Osteocyte (in vitro differentiated cells): ENCODE measurements around the gene RAPGEF4. TPM values are rescaled to one million over a fixed set of nuclear protein-coding genes. Genes with fewer than 3 reads are reported as not detected.

Source experiments
- DNase-seq: peaks from one replicate; pipeline ENCODE4 v3.0.0; 2021; ENCODE audit warnings: mixed read lengths; ENCODE audit not compliant: unreplicated experiment; ENCODE audit errors: extremely low spot score
- H3K27ac Mint-ChIP-seq: one replicate; pipeline ENCODE4 v1.8.0; 2021; ENCODE audit warnings: mild to moderate bottlenecking, mixed read lengths; ENCODE audit not compliant: unreplicated experiment
- H3K27me3 Mint-ChIP-seq: one replicate; pipeline ENCODE4 v1.8.0; 2021; ENCODE audit warnings: mixed read lengths; ENCODE audit not compliant: unreplicated experiment
- H3K36me3 Mint-ChIP-seq: one replicate; pipeline ENCODE4 v1.8.0; 2021; ENCODE audit warnings: mixed read lengths; ENCODE audit not compliant: unreplicated experiment
- H3K4me1 Mint-ChIP-seq: one replicate; pipeline ENCODE4 v1.8.0; 2021; ENCODE audit warnings: mixed read lengths; ENCODE audit not compliant: unreplicated experiment
- H3K4me3 Mint-ChIP-seq: one replicate; pipeline ENCODE4 v1.8.0; 2021; ENCODE audit warnings: mild to moderate bottlenecking, moderate library complexity, mixed read lengths; ENCODE audit not compliant: unreplicated experiment
- H3K9me3 Mint-ChIP-seq: one replicate; pipeline ENCODE4 v1.8.0; 2021; ENCODE audit warnings: mixed read lengths; ENCODE audit not compliant: unreplicated experiment
- total RNA-seq: library from RNA; stranded (reverse); gene quantifications from 2 replicates; pipeline ENCODE4 v1.2.1, GENCODE V29; 2021
- TF ChIP-seq, protein P1 (sequence below): fragments of 200-600 bp; sonication (generic); IDR thresholded peaks from 2 replicates; pipeline ENCODE4 v1.5.0; 2021; ENCODE audit warnings: antibody characterized with exemption, mild to moderate bottlenecking, moderate library complexity

Gene RAPGEF4
- total RNA-seq, 1 donor from 2014 or later: 0.91 TPM

DNA sequence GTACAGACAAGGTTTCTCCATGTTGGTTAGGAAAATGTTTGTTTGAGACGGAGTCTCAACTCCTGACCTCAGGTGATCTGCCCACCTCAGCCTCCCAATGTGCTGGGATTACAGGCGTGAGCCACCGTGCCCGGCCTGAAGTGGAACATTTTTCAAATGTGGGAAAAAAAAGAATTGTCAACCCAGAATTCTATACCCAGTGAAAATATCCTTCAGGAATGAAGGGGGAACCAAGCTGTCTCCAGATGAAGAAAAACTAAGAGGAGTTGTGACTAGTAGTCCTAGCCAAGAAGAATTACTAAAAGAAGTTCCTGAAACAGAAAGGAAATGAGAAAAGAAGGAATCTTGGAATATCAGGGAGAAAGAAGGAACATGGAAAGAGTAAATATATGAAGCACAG, 25.7 kb downstream of the RAPGEF4 start:
- Mint-ChIP-seq H3K27me3 (peaks cover 5% of the 10 kb centered on the region), H3K4me3 (no peak overlapping the region), H3K27ac (no peak overlapping the region), H3K36me3 (peaks cover 5% of the 10 kb centered on the region), H3K4me1 (no peaks in the 10 kb centered on the region), H3K9me3 (peaks cover 17% of the 10 kb centered on the region)
- DNase-seq: no peak
- TF ChIP-seq, protein P1, sequence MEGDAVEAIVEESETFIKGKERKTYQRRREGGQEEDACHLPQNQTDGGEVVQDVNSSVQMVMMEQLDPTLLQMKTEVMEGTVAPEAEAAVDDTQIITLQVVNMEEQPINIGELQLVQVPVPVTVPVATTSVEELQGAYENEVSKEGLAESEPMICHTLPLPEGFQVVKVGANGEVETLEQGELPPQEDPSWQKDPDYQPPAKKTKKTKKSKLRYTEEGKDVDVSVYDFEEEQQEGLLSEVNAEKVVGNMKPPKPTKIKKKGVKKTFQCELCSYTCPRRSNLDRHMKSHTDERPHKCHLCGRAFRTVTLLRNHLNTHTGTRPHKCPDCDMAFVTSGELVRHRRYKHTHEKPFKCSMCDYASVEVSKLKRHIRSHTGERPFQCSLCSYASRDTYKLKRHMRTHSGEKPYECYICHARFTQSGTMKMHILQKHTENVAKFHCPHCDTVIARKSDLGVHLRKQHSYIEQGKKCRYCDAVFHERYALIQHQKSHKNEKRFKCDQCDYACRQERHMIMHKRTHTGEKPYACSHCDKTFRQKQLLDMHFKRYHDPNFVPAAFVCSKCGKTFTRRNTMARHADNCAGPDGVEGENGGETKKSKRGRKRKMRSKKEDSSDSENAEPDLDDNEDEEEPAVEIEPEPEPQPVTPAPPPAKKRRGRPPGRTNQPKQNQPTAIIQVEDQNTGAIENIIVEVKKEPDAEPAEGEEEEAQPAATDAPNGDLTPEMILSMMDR: no peak

GRCh38 chr2:172762574-172762973, 26.9 kb downstream of the RAPGEF4 start:
- Mint-ChIP-seq H3K27ac (no peak overlapping the region), H3K4me1 (no peaks in the 10 kb centered on the region), H3K4me3 (no peak overlapping the region), H3K9me3 (peaks cover 17% of the 10 kb centered on the region), H3K36me3 (peaks cover 5% of the 10 kb centered on the region), H3K27me3 (peaks cover 2% of the 10 kb centered on the region)
- no peak for DNase-seq
- TF ChIP-seq, protein P1: no peak

- DNase-seq: no peak
- Mint-ChIP-seq H3K36me3 (peaks cover 5% of the 10 kb centered on the region), H3K27me3 (peaks cover 2% of the 10 kb centered on the region), H3K4me1 (no peaks in the 10 kb centered on the region), H3K27ac (no peak overlapping the region), H3K9me3 (peaks cover 17% of the 10 kb centered on the region), H3K4me3 (no peak overlapping the region)
- TF ChIP-seq, protein P1: no peak
These were observed 27.4 kb downstream of the RAPGEF4 start for GRCh38 chr2:172763079-172763478.

DNA sequence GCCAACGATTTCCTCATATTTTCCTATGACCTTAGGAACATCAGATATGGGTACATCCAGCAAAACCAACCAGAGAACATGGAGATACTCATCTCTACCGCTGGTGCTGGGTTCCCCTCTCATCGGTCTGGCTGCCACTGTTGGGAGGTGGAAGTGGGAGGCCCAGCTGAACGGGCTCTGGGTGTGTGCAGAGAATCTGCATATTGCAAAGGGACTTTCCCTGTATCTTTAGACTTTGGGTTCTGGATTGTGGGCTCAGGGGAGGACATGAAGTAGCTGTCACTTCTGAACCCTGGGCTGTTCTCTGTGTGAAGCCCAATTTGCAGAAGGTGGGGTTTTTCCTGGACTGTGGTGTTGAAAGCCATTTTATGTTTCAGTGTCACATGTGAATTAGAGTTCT, 30.0 kb downstream of the RAPGEF4 start:
- Mint-ChIP-seq H3K9me3 (peaks cover 9% of the 10 kb centered on the region), H3K4me3 (no peak overlapping the region), H3K27me3 (no peaks in the 10 kb centered on the region), H3K4me1 (no peaks in the 10 kb centered on the region), H3K36me3 (peaks cover 4% of the 10 kb centered on the region), H3K27ac (no peak overlapping the region)
- TF ChIP-seq, protein P1: no peak
- no peak for DNase-seq

- no peaks in the 10 kb centered on the region for H3K27me3 Mint-ChIP-seq
- no peaks in the 10 kb centered on the region for H3K9me3 Mint-ChIP-seq
- H3K4me1 Mint-ChIP-seq: no peaks in the 10 kb centered on the region
- H3K36me3 Mint-ChIP-seq: no peaks in the 10 kb centered on the region
- DNase-seq: no peak
- no peak overlapping the region for H3K4me3 Mint-ChIP-seq
- TF ChIP-seq, protein P1: no peak
- H3K27ac Mint-ChIP-seq: no peak overlapping the region
These were observed 32.8 kb downstream of the RAPGEF4 start for GRCh38 chr2:172768401-172768800.
